GM12891 (cell line): ENCODE results near the gene PALM.
"Not testable (repeated sequence)": the region's sequence is repeated elsewhere in the genome, so short reads cannot be mapped to it uniquely, and the experiment has no call there.

ENCODE experiments used
- DNase-seq: peaks from one replicate; pipeline ENCODE4 v3.0.0; 2011; ENCODE audit warnings: low spot score; ENCODE audit not compliant: insufficient read length
- FAIRE-seq: peaks from 2 replicates; lab custom pipeline; 2011; peaks lifted over from hg19 to GRCh38; lab: Jason Lieb, UNC
- PAX5 ChIP-seq: IDR thresholded peaks from 2 replicates; pipeline ENCODE4 v1.6.1; 2011; ENCODE audit warnings: low read length, moderate library complexity, mild to moderate bottlenecking; ENCODE audit not compliant: insufficient read depth, severe bottlenecking
- POLR2A ChIP-seq: IDR thresholded peaks from 2 replicates; pipeline ENCODE4 v1.6.1; 2011; ENCODE audit warnings: low read depth, low read length, control low read depth
- POLR2AphosphoS5 ChIP-seq: IDR thresholded peaks from 2 replicates; pipeline ENCODE4 v1.6.1; 2011; ENCODE audit warnings: low read depth, low read length, control low read depth
- POU2F2 ChIP-seq: IDR thresholded peaks from 2 replicates; pipeline ENCODE4 v1.6.1; 2011; ENCODE audit warnings: low read depth, mild to moderate bottlenecking, control low read depth, low read length, moderate library complexity
- SPI1 ChIP-seq: IDR thresholded peaks from 2 replicates; pipeline ENCODE4 v1.6.1; 2011; ENCODE audit warnings: low read depth, low read length, control low read depth
- TAF1 ChIP-seq: IDR thresholded peaks from 2 replicates; pipeline ENCODE4 v1.6.1; 2011; ENCODE audit warnings: low read depth, low read length, control low read depth

Gene PALM

GRCh38 chr19:694481-695351, 14.0 kb upstream of the PALM start:
- FAIRE-seq (no peak), DNase-seq (no peak)
- no peak for TF ChIP-seq POLR2AphosphoS5
- TF ChIP-seq SPI1, result no peak
- TF ChIP-seq TAF1, result no peak
- TF ChIP-seq PAX5, result no peak
- no peak for TF ChIP-seq POLR2A
- TF ChIP-seq POU2F2, result no peak

GRCh38 chr19:695352-695949, 13.3 kb upstream of the PALM start, which contains the start of gene PRSS57:
Gene PRSS57 (minus strand): TSS chr19:695452. CDS start chr19:695430, 22 bp downstream.
- no peak for TF ChIP-seq TAF1
- no peak for TF ChIP-seq POLR2AphosphoS5
- TF ChIP-seq POLR2A, result no peak
- no peak for TF ChIP-seq POU2F2
- TF ChIP-seq PAX5, result no peak
- no peak for TF ChIP-seq SPI1
- DNase-seq (no peak), FAIRE-seq (no peak)

GRCh38 chr19:698529-698928, 10.2 kb upstream of the PALM start:
- not testable (repeated sequence) for DNase-seq, FAIRE-seq

GRCh38 chr19:699885-700284, 8.8 kb upstream of the PALM start:
- DNase-seq, FAIRE-seq: not testable (repeated sequence)

GRCh38 chr19:702847-703246, 5.9 kb upstream of the PALM start:
- DNase-seq, FAIRE-seq: not testable (repeated sequence)

- DNase-seq (no peak), FAIRE-seq (no peak)
- TF ChIP-seq PAX5 (no peak), POLR2AphosphoS5 (no peak), SPI1 (no peak), POU2F2 (no peak)
These were observed 5.4 kb upstream of the PALM start for GRCh38 chr19:703329-703650.

GRCh38 chr19:703651-704446, 4.9 kb upstream of the PALM start:
- FAIRE-seq, result no peak
- TF ChIP-seq PAX5 (no peak), POU2F2 (no peak), POLR2A (no peak), POLR2AphosphoS5 (no peak), SPI1 (no peak)
- DNase-seq, result peak; percentile 69

GRCh38 chr19:704447-704741, 4.3 kb upstream of the PALM start:
- no peak for DNase-seq
- no peak for FAIRE-seq
- TF ChIP-seq TAF1 (no peak), SPI1 (no peak), POU2F2 (no peak), POLR2AphosphoS5 (no peak)

GRCh38 chr19:709196-709964, 645 bp downstream of the PALM start:
- FAIRE-seq, result no peak
- TF ChIP-seq POLR2A (no peak), SPI1 (no peak), PAX5 (no peak)
- DNase-seq, result no peak

GRCh38 chr19:709965-710571, 1.3 kb downstream of the PALM start:
- no peak for TF ChIP-seq POLR2A
- TF ChIP-seq POU2F2, result no peak
- TF ChIP-seq POLR2AphosphoS5, result no peak
- TF ChIP-seq SPI1, result no peak
- no peak for TF ChIP-seq PAX5
- no peak for TF ChIP-seq TAF1
- FAIRE-seq, result no peak
- DNase-seq, result no peak
